Measurements from ENCODE around the gene P3H1.
A peak's percentile ranks its signal among the peaks of the same experiment; 100 is the strongest.
"Not testable (repeated sequence)": the region's sequence is repeated elsewhere in the genome, so short reads cannot be mapped to it uniquely, and the experiment has no call there.

The P3H1 gene, protein sequence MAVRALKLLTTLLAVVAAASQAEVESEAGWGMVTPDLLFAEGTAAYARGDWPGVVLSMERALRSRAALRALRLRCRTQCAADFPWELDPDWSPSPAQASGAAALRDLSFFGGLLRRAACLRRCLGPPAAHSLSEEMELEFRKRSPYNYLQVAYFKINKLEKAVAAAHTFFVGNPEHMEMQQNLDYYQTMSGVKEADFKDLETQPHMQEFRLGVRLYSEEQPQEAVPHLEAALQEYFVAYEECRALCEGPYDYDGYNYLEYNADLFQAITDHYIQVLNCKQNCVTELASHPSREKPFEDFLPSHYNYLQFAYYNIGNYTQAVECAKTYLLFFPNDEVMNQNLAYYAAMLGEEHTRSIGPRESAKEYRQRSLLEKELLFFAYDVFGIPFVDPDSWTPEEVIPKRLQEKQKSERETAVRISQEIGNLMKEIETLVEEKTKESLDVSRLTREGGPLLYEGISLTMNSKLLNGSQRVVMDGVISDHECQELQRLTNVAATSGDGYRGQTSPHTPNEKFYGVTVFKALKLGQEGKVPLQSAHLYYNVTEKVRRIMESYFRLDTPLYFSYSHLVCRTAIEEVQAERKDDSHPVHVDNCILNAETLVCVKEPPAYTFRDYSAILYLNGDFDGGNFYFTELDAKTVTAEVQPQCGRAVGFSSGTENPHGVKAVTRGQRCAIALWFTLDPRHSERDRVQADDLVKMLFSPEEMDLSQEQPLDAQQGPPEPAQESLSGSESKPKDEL

DNA sequence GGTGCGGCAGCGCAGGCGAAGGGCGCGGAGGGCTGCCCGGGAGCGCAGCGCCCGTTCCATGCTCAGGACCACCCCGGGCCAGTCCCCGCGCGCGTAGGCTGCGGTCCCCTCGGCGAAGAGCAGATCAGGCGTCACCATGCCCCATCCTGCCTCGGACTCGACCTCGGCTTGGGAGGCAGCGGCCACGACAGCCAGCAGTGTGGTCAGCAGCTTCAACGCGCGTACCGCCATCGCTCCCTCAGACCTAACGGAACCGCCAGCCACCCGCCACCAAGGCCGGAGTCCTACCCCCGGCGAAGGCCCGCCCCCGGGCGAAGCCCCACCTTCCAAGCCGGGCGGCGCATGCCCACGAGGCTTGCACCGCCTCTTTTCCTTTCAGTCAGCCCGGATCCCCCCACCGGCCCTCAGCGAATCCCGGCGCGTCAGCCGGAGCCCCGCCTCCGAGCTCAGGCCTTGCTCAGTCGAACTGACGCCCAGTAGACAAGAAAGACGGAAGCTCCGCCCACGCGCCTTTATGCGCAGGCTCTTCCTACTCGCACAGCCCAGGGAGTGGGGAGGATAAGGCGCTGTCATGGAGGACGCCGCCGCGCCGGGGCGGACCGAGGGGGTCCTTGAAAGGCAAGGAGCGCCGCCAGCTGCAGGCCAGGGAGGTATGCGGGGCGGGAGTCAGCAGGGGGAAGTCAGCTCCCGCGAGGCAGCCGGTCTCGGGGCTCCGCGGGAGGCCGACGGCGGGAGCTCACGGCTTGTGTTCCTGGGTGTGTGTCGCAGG lies at the start of gene P3H1, which contains the start of gene C1orf50:
Gene P3H1, minus strand, starts transcription at position 288 of the 769 bp plus-strand sequence. Its CDS starts 57 bp downstream, at position 231.
Gene C1orf50, plus strand, starts transcription at position 509 of the 769 bp plus-strand sequence. Its CDS starts 63 bp downstream, at position 572.
- peak; percentile 100 for DNase-seq

DNA sequence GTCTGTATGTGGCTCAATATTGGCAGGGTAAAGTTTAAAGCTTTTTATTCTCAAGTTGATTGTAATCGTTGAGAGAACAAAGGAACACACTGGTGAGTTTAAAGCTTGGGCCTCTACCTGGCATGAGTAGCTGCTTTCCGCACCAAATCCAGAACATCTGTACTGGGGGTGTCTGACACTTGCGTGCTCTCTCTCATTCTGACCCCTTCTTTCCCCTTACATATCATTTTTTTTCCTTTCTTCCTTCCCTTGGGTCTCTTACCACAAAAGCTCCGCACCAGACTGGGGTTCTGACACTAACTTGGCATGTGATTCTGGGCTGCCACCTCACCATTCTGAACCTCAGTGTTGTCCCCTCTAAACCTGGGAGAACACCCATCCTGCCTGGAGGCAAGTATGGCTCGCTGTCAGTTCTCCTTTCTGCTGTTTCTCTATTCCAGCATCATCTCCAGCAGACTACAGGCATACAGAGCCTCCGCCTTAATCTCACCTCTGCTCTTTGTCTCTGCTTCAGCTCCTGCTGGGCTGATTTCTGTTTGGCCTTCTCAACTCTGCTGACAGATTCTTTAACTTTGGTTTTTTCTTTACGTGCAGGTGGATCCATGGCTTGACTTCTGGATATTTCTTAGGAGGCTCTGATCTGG lies 49.2 kb upstream of the P3H1 start:
- DNase-seq = no peak

DNA sequence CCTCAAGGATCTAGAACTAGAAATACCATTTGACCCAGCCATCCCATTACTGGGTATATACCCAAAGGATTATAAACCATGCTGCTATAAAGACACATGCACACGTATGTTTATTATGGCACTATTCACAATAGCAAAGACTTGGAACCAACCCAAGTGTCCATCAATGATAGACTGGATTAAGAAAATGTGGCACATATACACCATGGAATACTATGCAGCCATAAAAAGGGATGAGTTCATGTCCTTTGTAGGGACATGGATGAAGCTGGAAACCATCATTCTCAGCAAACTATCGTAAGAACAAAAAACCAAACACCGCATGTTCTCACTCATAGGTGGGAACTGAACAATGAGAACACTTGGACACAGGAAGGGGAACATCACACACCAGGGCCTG lies 48.0 kb upstream of the P3H1 start:
- not testable (repeated sequence) for DNase-seq

DNA sequence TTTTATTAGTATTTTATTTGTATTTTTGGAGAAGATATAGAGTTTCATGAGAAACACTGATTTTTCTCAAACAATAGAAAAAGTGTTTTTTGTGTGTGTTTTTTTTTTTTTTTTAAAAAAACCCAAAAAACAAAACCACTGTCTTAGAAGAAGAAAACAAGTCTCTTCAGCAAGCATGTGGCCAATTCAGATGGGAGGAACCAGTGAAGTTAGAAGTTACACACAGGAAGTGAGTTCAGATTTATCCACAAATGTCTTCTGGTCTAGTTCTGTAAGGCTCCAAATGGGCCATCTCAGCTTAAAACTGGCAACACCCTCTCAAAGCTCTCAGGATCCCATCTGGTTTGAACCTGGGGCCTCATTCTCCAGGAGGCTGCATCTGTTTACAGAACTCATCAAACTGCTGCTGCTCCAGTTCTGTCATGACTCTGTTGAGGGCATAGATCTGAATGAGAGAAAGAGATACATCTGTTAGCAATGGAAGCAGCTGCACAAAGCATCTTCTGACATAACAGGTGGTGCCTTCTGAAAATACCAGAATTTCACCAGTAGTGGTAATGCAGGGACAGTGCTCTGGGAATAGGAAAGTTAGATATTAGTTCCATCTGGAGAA lies 40.3 kb upstream of the P3H1 start:
- DNase-seq = no peak

DNA sequence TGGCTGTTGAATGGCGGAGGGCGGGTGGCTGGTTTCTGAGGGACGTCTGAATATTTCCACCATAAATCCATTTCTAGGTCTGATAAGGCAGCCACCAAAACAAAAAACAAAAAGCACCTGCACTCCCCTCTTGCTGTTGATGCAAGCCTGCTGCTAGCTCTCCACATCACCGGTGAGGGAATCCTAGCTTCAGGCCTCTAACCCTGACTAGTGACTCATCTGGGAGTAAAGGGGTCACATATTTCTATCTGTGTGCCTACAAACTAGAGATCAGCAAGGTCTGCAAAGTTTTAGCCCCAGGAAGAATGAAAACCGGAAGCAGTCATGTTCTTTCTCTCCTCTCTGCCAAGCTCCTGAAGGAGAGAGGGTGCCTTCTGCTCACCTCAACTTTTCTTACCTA lies 39.8 kb upstream of the P3H1 start:
- no peak for DNase-seq

DNA sequence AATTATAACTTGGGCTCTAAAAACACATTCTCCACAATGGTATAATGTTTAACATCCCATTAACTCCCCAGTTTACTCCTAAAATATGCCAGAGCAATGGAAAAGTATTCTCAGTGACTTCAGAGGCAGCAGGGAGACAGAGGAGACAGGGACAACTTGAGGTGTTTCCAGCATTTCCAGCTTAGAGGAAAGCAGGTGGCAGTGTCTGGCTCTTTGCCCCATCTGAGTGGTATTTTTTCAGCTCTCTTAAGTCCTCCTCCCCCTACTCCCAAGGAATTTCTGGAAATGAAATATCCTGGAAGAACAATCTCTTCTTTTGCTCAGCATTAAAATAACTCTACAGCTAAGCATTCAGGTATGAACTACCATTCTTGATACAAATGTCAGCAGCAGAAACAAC lies 39.3 kb upstream of the P3H1 start:
- DNase-seq = no peak

DNA sequence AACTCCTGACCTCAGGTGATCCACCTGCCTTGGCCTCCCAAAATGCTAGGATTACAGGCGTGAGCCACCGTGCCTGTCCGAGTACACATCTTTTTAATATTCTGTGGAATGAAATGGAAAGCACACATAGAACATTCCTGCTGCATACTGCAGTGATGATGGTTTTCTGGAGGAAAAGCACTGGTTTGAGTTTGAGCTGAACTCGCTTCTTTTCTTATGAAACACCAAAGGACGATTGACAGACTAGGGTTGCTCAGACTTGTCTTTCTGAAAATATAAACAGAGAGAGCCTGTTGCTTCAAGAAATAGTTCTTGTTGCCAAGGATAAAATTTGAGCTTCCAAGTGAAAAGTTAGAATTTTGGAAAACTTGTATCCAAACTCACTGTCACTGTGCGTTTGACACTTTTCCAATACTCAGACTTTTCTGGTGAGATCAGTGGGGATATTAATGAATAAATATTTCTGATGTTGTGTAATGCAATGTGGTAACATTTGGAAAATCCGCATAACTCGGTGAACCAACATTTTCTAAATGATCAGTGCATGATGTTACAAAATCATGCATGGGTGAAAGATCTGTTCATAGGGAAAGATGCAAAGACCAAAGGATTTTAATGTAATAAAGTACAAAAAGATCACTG lies 35.1 kb upstream of the P3H1 start:
- no peak for DNase-seq

DNA sequence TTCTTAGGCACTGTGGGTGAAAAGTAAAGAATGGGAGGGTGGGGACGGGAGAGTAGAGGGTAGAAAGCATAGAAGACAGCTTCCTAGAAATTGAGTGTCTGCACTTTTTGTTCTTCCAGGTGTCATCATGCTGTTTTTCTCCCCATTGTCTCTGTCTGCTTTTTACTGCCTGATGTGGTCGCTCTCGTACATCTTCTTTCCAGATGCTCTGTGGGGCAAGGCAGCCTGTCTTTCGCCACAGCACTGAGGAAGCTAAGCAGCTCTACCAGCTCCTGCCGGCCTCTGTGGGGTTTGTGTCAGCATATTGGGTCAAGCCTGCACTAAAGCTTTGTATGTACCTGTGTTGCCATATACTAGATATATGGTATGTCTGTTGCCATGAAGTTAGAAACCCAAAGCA lies 31.2 kb upstream of the P3H1 start:
- no peak for DNase-seq

DNA sequence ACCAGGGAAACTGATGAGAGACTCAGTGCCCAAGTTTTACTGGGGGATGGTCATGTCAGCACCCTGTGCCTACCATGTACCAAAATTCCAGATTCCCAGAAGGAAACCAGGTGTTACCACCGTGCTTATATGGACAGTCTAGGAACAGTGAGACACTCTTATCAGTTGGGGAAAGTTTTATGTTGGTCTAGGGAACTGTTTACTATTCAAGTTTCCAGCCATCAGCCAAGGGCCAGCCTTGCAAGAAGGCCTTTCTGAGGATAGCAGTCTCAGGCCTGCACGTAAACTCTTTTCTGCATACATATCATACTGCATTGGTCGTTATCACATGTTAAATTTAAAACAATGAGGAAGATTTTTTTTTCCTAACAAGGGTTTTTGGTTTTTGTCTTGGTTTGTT lies 30.6 kb upstream of the P3H1 start:
- DNase-seq = no peak

DNA sequence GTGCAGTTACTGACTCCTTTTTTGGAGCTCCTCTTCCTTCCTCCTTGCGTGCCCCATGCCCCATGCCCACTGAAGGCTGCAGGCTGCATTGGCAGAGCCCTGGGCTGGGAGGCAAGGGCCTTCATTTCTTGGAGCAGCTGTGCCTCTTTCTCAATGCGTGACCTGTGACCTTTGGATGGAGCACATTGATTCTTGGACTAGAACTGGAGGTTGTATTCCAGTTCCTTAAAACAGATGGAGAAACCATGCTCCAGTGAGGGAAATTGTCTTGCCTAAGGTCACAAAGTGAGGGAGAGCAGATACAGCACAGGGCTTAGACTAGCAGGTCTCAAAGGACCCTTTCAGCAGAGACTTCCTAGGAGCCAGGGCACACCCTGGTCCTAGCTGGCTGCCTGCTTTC lies 27.0 kb upstream of the P3H1 start:
- DNase-seq = no peak

DNA sequence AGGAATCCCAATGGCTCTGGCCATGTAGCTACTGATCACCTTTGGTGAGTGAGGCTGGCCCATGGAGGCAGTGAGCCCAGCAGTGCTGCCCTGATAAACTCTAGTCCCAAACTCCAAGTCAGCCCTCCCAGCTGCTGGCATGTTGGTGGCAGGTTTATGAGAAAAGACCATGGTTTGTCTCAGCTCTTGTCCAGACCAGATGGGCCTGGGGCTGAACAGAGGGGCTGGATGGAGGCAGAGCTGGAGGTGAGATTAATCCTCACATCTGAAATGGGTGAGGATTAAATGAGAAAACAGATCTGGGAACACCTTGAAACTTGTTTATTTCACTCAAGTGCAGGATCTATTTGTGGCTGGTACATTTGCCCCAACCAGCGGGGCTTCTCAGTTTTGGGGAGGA lies 21.2 kb upstream of the P3H1 start:
- DNase-seq = no peak

DNA sequence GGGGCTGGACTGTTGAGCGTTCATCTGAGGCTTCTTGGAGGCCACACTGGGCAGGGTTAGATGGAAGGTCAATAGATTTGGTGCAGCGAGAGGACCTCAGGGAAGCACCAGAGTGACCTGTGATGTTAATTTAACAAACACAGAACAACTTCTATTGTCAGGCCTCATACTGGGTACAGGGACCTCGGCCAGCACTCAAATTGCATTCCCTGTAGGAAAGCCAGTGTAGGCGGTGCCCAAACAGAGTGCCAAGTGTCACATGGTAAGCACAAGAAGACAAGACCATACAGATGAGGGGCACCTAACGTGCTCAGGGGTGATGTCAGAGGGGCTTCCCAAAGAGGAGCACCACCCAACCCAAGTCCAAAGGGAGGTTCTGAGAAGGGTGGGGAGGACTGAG lies 19.3 kb upstream of the P3H1 start:
- DNase-seq = no peak

DNA sequence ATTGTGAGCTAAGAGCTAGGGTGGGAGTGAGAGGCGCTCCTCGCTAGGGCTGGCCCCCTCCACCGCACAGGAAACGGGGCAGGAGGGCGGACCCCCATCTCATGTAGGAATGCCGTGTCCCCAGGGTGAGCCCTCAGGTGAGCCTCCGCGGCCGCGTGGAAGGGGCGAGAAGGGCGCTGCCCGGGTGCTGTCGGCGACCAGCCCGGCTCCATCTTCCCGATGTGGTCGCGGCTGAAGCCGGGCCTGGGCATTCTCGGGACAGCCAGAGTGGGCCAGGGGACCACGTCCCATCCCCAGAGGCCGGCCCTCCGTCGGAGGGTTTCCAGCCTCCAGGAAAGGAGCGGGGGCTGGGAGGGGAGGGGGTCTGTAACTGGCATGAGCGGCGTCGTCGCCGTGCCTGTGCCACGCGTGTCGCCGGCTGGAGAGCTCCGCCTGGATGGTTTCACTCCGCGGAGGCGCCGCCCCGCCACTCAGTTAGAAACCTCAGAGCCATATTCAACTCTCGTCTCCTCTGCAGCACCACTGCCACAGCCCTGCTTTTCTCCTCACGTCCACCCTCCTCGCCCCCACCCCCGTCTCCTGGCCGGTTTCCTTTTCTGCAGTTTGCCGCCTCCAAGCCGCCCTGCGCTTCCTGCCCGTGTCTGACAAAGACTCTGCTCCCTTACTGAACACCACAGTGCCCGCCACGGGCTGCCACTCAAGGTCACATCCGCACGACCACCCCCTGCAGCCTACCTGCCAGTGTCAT lies 18.3 kb upstream of the P3H1 start, which contains the start of gene TMEM269:
Gene TMEM269, plus strand, starts transcription at position 46 of the 748 bp plus-strand sequence. CDS start 4,903 bp downstream, outside the sequence.
- DNase-seq = peak; percentile 26 to 33

DNA sequence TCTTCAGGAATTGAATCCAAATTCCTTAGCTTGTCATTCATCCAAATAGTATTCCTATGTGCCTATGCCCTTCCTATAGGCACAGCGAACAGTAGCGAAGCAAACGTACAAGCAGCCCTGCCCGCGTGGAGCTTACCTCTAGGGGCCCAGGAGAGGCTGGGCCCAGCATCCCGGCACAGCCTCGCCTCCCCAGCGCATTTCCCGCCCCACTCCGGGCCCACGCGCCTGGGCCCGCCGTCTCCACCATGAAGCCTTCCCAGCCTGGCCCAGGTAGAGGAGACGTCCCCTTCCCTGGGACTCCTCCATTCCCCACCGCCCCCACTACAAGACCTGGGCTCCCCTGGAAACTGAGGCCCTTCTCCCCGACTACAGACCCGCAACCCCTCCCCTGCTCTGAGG lies 17.7 kb upstream of the P3H1 start:
- no peak for DNase-seq

DNA sequence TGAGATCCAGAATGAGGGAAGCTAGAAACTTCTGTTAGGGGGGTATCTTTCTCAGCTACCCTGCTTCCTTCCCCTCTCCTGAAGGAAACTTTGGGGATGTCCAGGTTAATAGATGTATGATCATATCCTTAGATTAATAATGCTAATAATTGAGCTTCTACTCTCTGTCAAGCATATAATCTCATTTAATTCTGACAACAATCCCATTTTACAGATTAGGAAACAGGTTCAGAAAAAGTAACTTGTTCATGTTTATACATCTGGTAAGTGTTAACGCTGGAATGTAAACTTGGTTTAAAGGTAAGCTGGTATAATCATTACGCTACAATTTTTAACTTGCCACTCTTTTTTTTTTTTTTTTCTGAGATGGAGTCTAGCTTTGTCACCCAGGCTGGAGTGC lies 16.3 kb upstream of the P3H1 start:
- no peak for DNase-seq

DNA sequence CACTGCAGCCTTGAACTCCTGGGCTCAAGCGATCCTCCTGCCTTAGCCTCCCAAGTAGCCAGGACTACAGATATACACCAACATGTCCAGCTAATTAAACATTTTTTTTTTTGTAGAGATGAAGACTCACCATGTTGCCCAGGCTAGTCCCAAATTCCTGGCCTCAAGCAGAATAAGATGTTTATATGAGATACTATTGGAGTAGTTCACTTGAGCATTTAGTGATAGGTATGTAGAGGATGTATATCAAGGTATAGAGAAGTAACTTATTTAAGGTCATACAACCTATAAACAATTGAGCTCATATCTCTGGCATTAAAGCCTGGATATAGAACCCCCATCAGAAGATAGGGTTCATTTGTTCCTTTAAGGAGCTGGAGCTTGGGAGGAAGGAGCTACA lies 13.3 kb upstream of the P3H1 start:
- no peak for DNase-seq

DNA sequence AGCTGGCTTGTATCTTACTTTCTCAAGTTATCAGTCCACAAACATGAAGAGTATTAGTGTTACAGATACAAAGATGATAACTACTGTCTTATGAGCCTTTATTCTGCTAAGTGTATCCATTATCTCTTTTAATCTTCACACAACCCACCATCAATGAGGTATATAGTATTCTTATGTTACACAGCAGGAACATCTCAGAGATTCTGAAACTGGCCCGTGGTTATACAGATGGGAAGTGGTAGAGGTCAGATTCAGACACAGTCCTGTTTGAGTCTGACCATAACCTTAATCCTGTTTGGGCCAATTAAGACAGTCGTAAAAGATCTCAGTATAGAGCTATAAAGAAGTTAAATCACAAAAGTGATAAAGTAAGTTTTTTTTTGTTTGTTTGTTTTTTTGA lies 12.9 kb upstream of the P3H1 start:
- DNase-seq = no peak

DNA sequence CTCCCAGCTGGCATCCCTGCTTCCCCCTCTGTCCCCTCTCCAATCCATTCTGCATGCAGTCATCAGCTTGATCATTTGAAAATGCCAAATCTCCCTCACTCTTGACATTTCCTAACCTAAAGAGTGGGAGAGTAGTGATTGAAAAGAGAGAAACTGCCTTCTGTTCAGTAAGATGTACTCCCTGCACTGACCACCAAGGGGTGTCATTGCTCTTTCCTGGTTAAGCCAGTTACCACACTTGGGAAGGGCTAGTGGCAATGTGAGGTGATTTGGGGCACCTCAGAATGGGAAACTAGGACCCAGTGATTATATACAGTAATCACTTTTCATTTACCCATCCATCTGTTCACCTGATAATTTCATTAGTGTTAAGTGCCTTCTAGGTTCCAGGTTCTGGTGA lies 11.0 kb upstream of the P3H1 start:
- DNase-seq = peak in 1 of 2 donors; percentile 39

DNA sequence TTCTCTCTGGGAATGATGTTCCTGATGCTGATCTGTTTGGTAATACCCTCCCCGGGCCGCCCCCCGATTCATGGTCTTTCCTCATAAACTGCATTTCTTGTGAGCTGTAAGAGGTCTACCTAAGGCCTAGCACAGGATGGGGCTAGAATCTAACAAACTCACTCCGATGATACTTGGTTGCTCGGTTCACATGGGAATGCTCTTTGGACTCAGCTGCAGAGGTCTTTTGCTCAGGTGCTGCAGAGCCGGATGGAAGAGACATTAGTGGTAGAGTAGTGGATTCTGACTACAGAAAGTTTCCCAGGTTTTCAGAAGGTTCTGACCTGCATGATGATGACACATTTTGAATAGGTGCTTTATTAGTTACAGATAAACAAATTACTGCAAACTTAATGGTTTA lies 9.7 kb upstream of the P3H1 start:
- DNase-seq = no peak

DNA sequence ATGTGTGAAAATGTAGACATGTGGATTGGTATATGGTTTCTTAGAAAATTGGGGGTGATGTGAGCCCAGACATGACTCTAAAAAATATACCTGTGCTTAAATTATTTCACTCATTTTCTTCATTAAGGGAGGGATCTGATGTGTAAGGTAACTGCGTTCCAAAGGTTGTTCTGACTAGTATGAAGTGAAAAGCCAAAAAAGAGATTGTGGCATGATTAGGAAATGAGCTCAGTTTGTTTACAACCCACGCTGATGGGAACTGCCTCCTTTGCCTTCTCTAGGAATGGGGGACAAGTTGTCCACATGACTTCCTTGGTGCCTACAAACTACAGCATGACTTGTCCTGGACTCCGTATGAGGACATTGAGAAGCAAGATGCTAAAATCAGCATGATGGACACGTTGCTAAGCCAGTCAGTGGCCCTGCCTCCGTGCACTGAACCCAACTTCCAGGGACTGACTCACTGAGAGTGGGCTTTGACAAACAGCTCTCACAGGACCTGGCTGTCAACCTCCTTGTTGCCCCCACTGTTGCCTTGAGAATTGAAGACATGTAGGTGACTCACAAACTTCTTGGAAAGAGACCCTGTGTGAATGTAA lies 8.2 kb upstream of the P3H1 start:
- no peak for DNase-seq

DNA sequence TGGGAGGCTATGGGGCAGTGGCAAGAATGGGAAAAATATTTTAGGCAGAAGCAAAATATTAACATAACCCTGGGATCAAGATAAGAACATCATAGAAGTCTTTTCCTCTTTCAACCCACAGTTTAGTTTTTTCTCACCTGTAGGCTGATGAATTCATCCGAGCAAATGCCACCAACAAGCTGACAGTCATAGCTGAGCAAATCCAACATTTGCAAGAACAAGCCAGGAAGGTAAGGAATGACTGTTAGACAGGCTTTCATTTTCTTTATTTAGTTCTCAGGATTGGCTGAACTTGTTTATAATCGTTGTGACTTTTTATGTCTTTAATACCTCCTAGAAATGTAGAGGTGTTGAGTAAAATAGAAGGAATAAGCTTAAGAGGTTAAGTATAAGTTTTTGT lies 6.6 kb upstream of the P3H1 start:
- DNase-seq = no peak
